ENCODE data around the gene IGF1R. TPM values are rescaled to one million over a fixed set of nuclear protein-coding genes. Genes with fewer than 3 reads are reported as not detected.

The IGF1R gene
- total and polyA plus RNA-seq, 2 donors (not counting 3 experiments of a cell fraction or from before 2014, with no cell fraction given) = 16.1 to 59.1 TPM

- Histone ChIP-seq H3K9ac (replicated peaks; ENCODE audit: extremely low read depth, insufficient read depth, low read length) (no peak overlapping the region), H2AFZ (ENCODE audit: low read depth, low read length) (no peak overlapping the region), H3K36me3 (ENCODE audit: control insufficient read depth in 2 of 2, extremely low read depth in 1 of 2, insufficient read depth in 2 of 2, low read length in 2 of 2) (no peaks in the 10 kb centered on the region), H3K4me3 (replicated peaks in 1 of 3; ENCODE audit: insufficient read depth in 1 of 3, low read depth in 1 of 3, low read length in 3 of 3) (no peak overlapping the region), H3K79me2 (ENCODE audit: control insufficient read depth, insufficient read depth, low read length) (no peaks in the 10 kb centered on the region), H4K20me1 (replicated peaks; ENCODE audit: control insufficient read depth, extremely low read depth, insufficient read depth, low read length) (no peaks in the 10 kb centered on the region), H3K4me1 (ENCODE audit: control insufficient read depth, extremely low read depth, insufficient read depth, low read length) (peaks cover 8% of the 10 kb centered on the region), H3K9me3 (replicated peaks; ENCODE audit: control insufficient read depth, insufficient read depth, low read length) (peaks cover 1% of the 10 kb centered on the region), H3K27ac (ENCODE audit: insufficient read depth, low read depth, low read length) (no peak overlapping the region), H3K4me2 (ENCODE audit: insufficient read depth, low read length) (no peak overlapping the region), H3K9me1 (replicated peaks; ENCODE audit: control insufficient read depth, extremely low read depth, insufficient read depth, low read length) (no peaks in the 10 kb centered on the region), H3K27me3 (ENCODE audit: control insufficient read depth in 2 of 2, insufficient read depth in 2 of 2, low read length in 2 of 2) (no peaks in the 10 kb centered on the region)
- no TSS peak for BruUV-seq (replicated peaks)
- intact Hi-C loops (cut with micrococcal nuclease) (no loop called here), dilution Hi-C loops (cut with MboI; ENCODE audit: extremely low pct_ligation_motif_present, low sequenced_read_pairs) (no loop called here)
- DNase-seq (ENCODE audit: low read depth, low spot score) (no peak), FAIRE-seq (no peak)
- ChIA-PET CTCF (interaction anchor here (0.9 to 1.1 kb wide), 2 partner anchors 26 to 232 kb away, joined by 3 read pairs; no protein-coding TSS in a partner anchor), POLR2A (no interaction called here)
- TF ChIP-seq CTCF (IDR thresholded peaks at IDR 0.05; ENCODE audit: extremely low read depth in 1 of 2, insufficient read depth in 1 of 2, low read depth in 1 of 2, low read length in 2 of 2) = no peak
- TF ChIP-seq POLR2AphosphoS5 (IDR thresholded peaks at IDR 0.05; ENCODE audit: insufficient read depth, low read depth, low read length) = no peak
- TF ChIP-seq JUN (IDR thresholded peaks at IDR 0.05; ENCODE audit: borderline replicate concordance, insufficient read depth, insufficient read length, low read depth) = no peak
- TF ChIP-seq GATA2 (IDR thresholded peaks at IDR 0.05; ENCODE audit: insufficient read depth, insufficient read length, low read depth, low read length) = no peak
- no peak for TF ChIP-seq MYC (IDR thresholded peaks at IDR 0.05; ENCODE audit: low read depth, low read length)
- no peak for TF ChIP-seq EZH2 (IDR thresholded peaks at IDR 0.05; ENCODE audit: borderline replicate concordance, low read depth, low read length, severe bottlenecking)
Observed at GRCh38 chr15:98826658-98827057, 178.3 kb downstream of the IGF1R start.
